HepG2 (cell line): ENCODE results near the gene IPO8. TPM values are rescaled to one million over a fixed set of nuclear protein-coding genes. Genes with fewer than 3 reads are reported as not detected.

Experiments
- AKAP8 ChIP-seq: sonication (generic); formaldehyde crosslinking; IDR thresholded peaks from 2 replicates; pipeline ENCODE4 v1.5.1; 2020; ENCODE audit warnings: mild to moderate bottlenecking, missing genetic modification reagents
- ARHGAP35 ChIP-seq: sonication (generic); formaldehyde crosslinking; IDR thresholded peaks from 2 replicates; pipeline ENCODE4 v1.9.0; 2022; ENCODE audit warnings: mild to moderate bottlenecking, inconsistent platforms, moderate library complexity, missing genetic modification reagents, borderline replicate concordance
- DMAP1 ChIP-seq: IDR thresholded peaks from 2 replicates; pipeline ENCODE4 v1.6.1; 2016
- HNRNPH1 ChIP-seq: fragments of 200-400 bp; formaldehyde crosslinking; optimal IDR thresholded peaks from 2 replicates; pipeline ENCODE3; 2017; ENCODE audit warnings: mild to moderate bottlenecking, low read depth, low read length
- HNRNPK ChIP-seq: fragments of 200-400 bp; formaldehyde crosslinking; IDR thresholded peaks from 2 replicates; pipeline ENCODE4 v1.6.1; 2018; ENCODE audit warnings: low read length, low read depth, moderate library complexity, mild to moderate bottlenecking; ENCODE audit not compliant: poor library complexity, severe bottlenecking
- ISX ChIP-seq: sonication (generic); formaldehyde crosslinking; conservative IDR thresholded peaks from 2 replicates; pipeline ENCODE4 v1.5.0; 2020; ENCODE audit warnings: missing genetic modification reagents
- KLF16 ChIP-seq, 2 experiments: sonication (generic) in 1 of 2; formaldehyde crosslinking in 1 of 2; IDR thresholded peaks; 2 replicates each; pipeline versions ENCODE4 v1.6.1 to v1.8.0; 2016 to 2023; ENCODE audit warnings: missing genetic modification reagents in 2 of 2, missing compliant biosample characterization in 1 of 2
- MIER2 ChIP-seq: IDR thresholded peaks from 2 replicates; pipeline ENCODE4 v1.6.1; 2016; ENCODE audit warnings: missing biosample characterization, missing genetic modification reagents
- NPAS2 ChIP-seq: sonication (generic); formaldehyde crosslinking; IDR thresholded peaks from 2 replicates; pipeline ENCODE4 v1.8.0; 2022; ENCODE audit warnings: mild to moderate bottlenecking, missing genetic modification reagents, borderline replicate concordance
- PHF5A ChIP-seq: IDR thresholded peaks from one replicate; pipeline ENCODE4 v1.6.1; 2018; ENCODE audit warnings: low read depth, missing genetic modification reagents; ENCODE audit not compliant: unreplicated experiment
- SP1 ChIP-seq, 2 experiments: fragments of 450-650 bp in 1 of 2; sonication (generic) in 1 of 2; formaldehyde crosslinking in 1 of 2; IDR thresholded peaks; 2 replicates each; pipeline versions ENCODE4 v1.4.0 to v1.6.1; 2016 to 2020; ENCODE audit warnings: missing genetic modification reagents in 1 of 2
- SUZ12 ChIP-seq: fragments of 150-350 bp; IDR thresholded peaks from 2 replicates; pipeline ENCODE4 v1.6.1; 2014; ENCODE audit warnings: low read depth, low read length
- TEAD3 ChIP-seq: optimal IDR thresholded peaks from 2 replicates; pipeline ENCODE3; 2016; ENCODE audit warnings: borderline replicate concordance
- ZNF10 ChIP-seq: sonication (generic); formaldehyde crosslinking; IDR thresholded peaks from 2 replicates; pipeline ENCODE4 v1.4.0; 2020; ENCODE audit warnings: mild to moderate bottlenecking, low read depth, missing genetic modification reagents, borderline replicate concordance
- ZNF33A ChIP-seq: sonication (generic); formaldehyde crosslinking; IDR thresholded peaks from 2 replicates; pipeline ENCODE4 v1.5.1; 2020; ENCODE audit warnings: missing genetic modification reagents, mild to moderate bottlenecking, moderate library complexity, borderline replicate concordance
- ZNF749 ChIP-seq: sonication (generic); formaldehyde crosslinking; IDR thresholded peaks from 2 replicates; pipeline ENCODE4 v1.8.0; 2022; ENCODE audit warnings: mild to moderate bottlenecking, missing genetic modification reagents, moderate library complexity, borderline replicate concordance
- ZNF850 ChIP-seq: sonication (generic); formaldehyde crosslinking; conservative IDR thresholded peaks from 2 replicates; pipeline ENCODE4 v1.9.0; 2021; ENCODE audit warnings: mild to moderate bottlenecking, missing genetic modification reagents
- polyA plus RNA-seq, 8 experiments: library from polyadenylated mRNA; depleted of rRNA in 3 of 8; stranded (reverse) in 7 of 8; unstranded in 1 of 8; fragments of >200 nt; fragmentation: Illumina TruSeq in 4 of 8; extraction: Trizol in 4 of 8; gene quantifications; 2 replicates each; pipeline versions ENCODE4 v1.2.1 to v1.2.3, GENCODE V29; 2011 to 2016; ENCODE audit warnings: low read depth in 4 of 8, missing spikeins in 1 of 8, mixed read lengths in 1 of 8; ENCODE audit not compliant: insufficient read depth in 1 of 8
- total RNA-seq, 5 experiments: library from RNA; depleted of rRNA; stranded (reverse); fragments of >200 nt; fragmentation: Illumina TruSeq; extraction: Trizol; gene quantifications; 2 replicates each; pipeline ENCODE4 v1.2.3, GENCODE V29; 2016; ENCODE audit warnings: low read depth in 1 of 5
- TF ChIP-seq, protein P1 (sequence below): sonication (generic); formaldehyde crosslinking; IDR thresholded peaks from 2 replicates; pipeline ENCODE4 v1.8.0; 2022; ENCODE audit warnings: missing genetic modification reagents, mild to moderate bottlenecking, moderate library complexity, borderline replicate concordance
- TF ChIP-seq, protein P2 (sequence below): sonication (generic); formaldehyde crosslinking; IDR thresholded peaks from 2 replicates; pipeline ENCODE4 v1.4.0; 2020; ENCODE audit warnings: missing genetic modification reagents
- TF ChIP-seq, protein P3 (sequence below): sonication (generic); formaldehyde crosslinking; IDR thresholded peaks from 2 replicates; pipeline ENCODE4 v1.4.0; 2020; ENCODE audit warnings: missing genetic modification reagents
- TF ChIP-seq, protein P4 (sequence below): sonication (generic); formaldehyde crosslinking; IDR thresholded peaks from 2 replicates; pipeline ENCODE4 v1.4.0; 2020; ENCODE audit warnings: missing genetic modification reagents

Gene IPO8
- total and polyA plus RNA-seq, 2 of the 13 experiments (the other 11 are each of a cell fraction or from before 2014, with no cell fraction given), result 6.3 to 21.8 TPM

DNA sequence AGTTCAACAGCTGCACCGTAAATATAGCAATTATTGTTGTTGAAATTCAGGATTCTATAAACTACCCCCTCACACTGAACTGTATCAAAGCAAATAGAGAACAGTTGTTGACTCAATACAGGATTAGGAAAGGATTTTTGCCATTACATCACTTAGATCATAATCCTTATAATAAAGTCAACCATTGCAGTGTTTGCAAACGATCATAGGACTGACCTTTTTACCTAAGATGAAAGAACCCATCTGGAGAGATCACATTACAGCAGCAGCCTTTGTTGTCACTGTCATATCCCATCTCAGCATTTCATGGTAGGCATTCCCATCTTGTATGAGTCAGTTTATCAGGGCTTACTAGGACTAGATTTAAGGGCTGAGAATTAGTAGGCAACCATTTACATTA lies 96.1 kb downstream of the IPO8 start (continued):
- TF ChIP-seq ZNF850 (no peak), AKAP8 (no peak), ZNF749 (CRISPR knock-in tag) (no peak), ISX (no peak), PHF5A (CRISPR knock-in tag) (no peak), MIER2 (CRISPR knock-in tag) (peak; percentile 67; the same call in 1 of the 2 replicates), HNRNPK (no peak), HNRNPH1 (no peak), ZNF33A (CRISPR knock-in tag) (no peak), SP1 (IDR thresholded peaks at IDR 0.05) (no peak), SP1 (CRISPR knock-in tag; IDR thresholded peaks at IDR 0.05) (no peak), DMAP1 (CRISPR knock-in tag) (no peak), SUZ12 (no peak), KLF16 (CRISPR knock-in tag; IDR thresholded peaks at IDR 0.05) (peak in 1 of 2 experiments; percentile 76; a peak in 2 of 4 replicates), ZNF10 (CRISPR knock-in tag) (no peak), ARHGAP35 (CRISPR knock-in tag) (no peak), NPAS2 (CRISPR knock-in tag) (no peak), TEAD3 (CRISPR knock-in tag) (peak; percentile 85)
- TF ChIP-seq, protein P1, sequence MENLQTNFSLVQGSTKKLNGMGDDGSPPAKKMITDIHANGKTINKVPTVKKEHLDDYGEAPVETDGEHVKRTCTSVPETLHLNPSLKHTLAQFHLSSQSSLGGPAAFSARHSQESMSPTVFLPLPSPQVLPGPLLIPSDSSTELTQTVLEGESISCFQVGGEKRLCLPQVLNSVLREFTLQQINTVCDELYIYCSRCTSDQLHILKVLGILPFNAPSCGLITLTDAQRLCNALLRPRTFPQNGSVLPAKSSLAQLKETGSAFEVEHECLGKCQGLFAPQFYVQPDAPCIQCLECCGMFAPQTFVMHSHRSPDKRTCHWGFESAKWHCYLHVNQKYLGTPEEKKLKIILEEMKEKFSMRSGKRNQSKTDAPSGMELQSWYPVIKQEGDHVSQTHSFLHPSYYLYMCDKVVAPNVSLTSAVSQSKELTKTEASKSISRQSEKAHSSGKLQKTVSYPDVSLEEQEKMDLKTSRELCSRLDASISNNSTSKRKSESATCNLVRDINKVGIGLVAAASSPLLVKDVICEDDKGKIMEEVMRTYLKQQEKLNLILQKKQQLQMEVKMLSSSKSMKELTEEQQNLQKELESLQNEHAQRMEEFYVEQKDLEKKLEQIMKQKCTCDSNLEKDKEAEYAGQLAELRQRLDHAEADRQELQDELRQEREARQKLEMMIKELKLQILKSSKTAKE (CRISPR knock-in tag), result peak; percentile 71; the same call in 1 of the 2 replicates
- TF ChIP-seq, protein P2, sequence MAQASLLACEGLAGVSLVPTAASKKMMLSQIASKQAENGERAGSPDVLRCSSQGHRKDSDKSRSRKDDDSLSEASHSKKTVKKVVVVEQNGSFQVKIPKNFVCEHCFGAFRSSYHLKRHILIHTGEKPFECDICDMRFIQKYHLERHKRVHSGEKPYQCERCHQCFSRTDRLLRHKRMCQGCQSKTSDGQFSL (CRISPR knock-in tag), result no peak
- TF ChIP-seq, protein P3, sequence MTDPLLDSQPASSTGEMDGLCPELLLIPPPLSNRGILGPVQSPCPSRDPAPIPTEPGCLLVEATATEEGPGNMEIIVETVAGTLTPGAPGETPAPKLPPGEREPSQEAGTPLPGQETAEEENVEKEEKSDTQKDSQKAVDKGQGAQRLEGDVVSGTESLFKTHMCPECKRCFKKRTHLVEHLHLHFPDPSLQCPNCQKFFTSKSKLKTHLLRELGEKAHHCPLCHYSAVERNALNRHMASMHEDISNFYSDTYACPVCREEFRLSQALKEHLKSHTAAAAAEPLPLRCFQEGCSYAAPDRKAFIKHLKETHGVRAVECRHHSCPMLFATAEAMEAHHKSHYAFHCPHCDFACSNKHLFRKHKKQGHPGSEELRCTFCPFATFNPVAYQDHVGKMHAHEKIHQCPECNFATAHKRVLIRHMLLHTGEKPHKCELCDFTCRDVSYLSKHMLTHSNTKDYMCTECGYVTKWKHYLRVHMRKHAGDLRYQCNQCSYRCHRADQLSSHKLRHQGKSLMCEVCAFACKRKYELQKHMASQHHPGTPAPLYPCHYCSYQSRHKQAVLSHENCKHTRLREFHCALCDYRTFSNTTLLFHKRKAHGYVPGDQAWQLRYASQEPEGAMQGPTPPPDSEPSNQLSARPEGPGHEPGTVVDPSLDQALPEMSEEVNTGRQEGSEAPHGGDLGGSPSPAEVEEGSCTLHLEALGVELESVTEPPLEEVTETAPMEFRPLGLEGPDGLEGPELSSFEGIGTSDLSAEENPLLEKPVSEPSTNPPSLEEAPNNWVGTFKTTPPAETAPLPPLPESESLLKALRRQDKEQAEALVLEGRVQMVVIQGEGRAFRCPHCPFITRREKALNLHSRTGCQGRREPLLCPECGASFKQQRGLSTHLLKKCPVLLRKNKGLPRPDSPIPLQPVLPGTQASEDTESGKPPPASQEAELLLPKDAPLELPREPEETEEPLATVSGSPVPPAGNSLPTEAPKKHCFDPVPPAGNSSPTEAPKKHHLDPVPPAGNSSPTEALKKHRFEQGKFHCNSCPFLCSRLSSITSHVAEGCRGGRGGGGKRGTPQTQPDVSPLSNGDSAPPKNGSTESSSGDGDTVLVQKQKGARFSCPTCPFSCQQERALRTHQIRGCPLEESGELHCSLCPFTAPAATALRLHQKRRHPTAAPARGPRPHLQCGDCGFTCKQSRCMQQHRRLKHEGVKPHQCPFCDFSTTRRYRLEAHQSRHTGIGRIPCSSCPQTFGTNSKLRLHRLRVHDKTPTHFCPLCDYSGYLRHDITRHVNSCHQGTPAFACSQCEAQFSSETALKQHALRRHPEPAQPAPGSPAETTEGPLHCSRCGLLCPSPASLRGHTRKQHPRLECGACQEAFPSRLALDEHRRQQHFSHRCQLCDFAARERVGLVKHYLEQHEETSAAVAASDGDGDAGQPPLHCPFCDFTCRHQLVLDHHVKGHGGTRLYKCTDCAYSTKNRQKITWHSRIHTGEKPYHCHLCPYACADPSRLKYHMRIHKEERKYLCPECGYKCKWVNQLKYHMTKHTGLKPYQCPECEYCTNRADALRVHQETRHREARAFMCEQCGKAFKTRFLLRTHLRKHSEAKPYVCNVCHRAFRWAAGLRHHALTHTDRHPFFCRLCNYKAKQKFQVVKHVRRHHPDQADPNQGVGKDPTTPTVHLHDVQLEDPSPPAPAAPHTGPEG (CRISPR knock-in tag), result no peak
- TF ChIP-seq, protein P4, sequence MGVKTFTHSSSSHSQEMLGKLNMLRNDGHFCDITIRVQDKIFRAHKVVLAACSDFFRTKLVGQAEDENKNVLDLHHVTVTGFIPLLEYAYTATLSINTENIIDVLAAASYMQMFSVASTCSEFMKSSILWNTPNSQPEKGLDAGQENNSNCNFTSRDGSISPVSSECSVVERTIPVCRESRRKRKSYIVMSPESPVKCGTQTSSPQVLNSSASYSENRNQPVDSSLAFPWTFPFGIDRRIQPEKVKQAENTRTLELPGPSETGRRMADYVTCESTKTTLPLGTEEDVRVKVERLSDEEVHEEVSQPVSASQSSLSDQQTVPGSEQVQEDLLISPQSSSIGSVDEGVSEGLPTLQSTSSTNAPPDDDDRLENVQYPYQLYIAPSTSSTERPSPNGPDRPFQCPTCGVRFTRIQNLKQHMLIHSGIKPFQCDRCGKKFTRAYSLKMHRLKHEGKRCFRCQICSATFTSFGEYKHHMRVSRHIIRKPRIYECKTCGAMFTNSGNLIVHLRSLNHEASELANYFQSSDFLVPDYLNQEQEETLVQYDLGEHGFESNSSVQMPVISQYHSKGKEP (CRISPR knock-in tag), result no peak
